ENCODE data around the gene HOXB3. TPM values are rescaled to one million over a fixed set of nuclear protein-coding genes. Genes with fewer than 3 reads are reported as not detected.

Gene HOXB3
- polyA plus RNA-seq, 3 donors: 135 to 254 (median 222) TPM

DNA sequence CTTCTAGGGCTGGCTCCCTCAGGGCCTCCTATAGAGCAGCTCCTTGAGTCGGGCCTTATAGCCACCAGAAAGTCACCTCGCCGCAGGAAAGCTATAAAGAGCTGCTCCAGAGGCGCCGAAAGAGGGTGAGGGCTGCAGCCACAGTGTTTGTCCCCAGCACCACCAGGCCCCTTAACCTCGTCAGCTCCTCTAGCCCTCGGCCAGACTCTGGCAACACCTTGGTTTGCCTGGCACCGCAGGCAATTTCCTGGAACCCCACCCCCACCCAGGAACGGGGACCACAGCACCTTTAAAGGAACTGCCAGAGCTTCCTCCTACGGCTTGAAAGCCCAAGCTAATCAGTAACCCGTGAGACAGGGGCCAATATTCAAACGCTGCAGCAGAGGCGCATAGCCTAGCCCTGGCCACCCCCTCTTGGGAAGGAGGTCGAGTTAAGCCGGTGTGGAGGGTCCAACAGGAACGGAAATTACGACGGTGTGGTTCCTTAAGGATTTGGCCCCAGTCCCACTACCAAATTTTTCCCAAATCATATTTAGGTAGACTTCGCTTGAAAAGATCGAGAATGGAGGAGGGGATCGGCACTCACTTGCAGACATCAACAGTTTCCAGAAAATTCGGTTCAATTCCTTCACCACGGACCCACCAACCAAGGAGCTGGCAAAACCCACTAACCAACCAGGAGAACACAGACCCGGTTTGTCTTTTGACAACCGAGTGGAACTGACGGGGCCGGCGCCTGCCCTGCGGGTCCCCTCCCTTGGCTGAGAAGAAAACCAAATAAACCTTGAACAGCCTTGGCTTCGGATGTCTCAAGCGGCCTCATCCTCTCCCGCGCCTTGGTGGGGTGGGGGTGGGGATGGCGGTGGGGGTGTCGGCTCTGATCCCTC, 11.7 kb upstream of the HOXB3 start:
- no peak for DNase-seq

DNA sequence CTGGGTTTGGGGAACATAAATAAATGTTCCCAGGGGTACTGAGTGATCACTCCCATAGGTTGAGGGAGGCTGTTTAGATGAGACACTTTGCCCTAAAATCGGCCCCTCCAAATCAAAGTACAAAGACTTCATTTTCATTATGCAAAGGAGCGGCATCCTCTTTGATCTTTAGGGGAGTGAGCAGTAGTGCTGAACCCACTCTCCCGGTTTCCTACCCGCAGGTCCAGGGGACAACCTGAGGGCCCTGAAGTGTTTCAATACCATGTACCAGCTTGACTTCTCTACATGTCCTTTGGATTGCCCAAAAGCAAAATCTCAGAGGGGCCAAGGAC, 11.1 kb upstream of the HOXB3 start:
- DNase-seq: no peak

DNA sequence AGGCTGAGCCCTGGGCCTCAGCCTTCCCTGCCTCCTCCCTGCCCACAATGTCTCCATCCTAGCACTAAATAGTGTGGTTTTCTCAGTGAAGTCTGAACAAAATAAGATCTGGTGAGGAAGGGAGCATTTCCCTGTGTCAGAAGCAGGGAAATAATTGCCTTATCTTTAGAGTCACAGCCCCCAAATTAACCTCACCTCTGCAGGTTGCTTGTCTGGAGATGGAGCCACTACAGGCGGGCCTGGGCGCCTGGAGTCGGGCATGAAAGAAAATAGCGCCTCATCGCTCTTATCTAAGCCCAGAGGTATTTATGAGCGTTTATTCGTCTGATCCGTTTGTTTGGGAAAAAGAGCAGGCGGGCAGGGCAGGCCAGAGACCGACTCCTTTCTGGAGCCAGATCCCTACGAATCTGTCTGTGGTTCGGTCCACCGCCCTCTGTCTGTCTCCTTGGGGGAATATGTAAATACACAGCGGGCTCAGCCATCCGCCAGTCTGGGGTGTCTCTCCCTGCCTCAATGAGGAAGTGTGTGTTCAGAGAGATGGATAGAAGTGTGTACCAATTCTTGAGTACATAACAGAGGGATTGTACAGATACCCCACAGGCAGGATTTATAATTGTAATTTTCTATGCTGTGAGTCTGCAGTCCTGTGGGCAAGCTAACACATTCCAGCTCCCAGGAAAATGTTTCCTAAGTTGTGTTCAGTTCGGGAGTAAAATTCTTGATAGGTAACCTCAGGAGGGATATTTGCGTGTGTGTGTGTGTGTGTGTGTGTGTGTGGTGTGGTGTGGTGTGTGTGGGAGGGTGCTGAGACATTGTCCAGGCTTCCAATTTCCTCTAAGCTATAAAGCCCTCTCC, 10.4 kb upstream of the HOXB3 start:
- no peak for DNase-seq

DNA sequence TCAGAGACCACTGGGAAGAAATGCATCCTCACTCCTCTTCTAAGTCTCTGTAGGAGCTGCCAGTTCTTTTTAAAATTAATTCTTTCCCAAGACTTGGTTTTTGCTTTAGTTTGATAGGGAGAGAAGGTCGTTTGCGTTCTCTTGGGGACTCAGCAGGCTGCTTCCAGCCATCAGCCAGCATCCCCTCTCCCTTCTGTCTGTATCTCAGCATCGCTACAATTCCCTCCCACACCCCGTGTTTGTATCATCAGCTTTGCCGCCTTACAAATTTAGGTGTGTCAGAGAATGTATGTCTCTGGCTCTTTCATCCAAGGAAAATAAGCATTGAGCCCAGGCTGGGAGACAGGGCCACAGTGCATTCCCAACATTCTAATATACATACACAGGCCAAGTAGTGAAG, 9.3 kb upstream of the HOXB3 start:
- DNase-seq: no peak

DNA sequence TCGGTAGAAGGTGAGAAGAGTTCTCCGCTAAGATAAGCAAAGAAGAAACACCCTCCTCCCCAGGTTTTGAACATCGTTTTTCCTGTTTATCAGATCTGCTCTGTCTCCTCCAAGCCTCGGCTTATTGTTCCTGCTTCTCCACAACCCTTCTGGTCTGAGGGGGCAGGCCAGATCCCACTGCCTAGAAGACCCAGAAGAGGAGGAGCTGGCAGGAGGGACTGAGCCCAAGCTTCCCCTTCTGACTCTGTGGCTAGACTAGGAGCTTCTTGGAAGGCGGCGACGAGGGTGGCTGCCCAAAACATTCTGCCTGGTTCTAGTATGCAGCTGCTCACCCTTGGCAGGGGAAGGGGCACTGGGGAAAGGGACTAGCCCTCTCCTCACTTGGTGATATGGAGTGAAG, 8.7 kb upstream of the HOXB3 start:
- DNase-seq: no peak

DNA sequence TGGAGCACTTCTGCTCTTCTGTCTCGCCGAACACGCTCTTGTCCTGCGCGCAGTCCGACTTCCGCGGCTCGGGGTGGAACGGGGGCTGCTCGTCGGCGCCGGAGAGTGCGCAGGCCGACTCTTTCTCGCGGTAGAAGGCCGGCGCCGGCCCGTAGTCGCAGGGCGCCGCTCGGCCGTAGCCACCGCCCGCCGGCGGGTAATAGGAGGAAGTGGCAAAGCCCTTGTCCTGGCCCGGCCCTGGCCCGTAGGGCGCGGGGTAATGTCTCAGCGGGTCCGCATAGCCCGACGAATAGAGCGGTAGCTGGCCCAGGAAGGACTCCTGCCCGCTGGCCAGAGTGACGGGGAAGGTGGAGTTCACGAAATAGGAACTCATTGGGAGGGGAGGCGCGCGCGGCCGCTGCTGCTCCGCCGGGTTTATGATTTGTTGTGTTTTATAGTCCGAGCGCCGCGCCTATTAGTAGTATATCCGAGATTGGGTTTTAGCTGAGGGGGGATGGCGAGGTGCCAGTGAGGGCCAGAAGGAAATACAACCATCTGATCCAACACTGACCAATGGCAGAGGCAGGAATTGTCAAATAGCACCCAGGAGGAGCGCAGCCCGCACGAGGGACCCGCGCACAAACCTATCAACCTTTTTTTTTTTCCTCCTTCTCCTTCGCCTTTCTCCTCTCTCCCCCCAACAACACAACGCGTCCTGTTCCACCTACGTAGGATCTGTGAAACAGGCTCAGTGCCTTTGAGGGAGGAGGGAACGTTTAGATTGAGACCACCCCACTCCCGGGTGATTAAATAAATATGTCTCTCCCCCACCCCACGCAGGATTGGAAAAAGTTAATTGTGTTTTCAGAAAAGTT, 8.0 kb upstream of the HOXB3 start:
- no peak for DNase-seq

DNA sequence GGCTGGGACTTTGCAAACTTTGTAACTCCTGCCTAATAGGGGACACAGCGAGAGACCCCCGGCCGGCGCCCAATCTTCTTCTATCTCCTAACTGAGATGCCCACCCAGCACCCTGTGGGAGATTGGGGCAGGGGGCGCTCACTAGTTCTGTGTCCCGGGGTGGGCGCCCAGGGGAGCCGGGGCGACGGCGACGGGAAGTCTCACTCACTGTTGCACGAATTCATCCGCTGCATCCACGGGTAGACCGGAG, 7.4 kb upstream of the HOXB3 start:
- no peak for DNase-seq

DNA sequence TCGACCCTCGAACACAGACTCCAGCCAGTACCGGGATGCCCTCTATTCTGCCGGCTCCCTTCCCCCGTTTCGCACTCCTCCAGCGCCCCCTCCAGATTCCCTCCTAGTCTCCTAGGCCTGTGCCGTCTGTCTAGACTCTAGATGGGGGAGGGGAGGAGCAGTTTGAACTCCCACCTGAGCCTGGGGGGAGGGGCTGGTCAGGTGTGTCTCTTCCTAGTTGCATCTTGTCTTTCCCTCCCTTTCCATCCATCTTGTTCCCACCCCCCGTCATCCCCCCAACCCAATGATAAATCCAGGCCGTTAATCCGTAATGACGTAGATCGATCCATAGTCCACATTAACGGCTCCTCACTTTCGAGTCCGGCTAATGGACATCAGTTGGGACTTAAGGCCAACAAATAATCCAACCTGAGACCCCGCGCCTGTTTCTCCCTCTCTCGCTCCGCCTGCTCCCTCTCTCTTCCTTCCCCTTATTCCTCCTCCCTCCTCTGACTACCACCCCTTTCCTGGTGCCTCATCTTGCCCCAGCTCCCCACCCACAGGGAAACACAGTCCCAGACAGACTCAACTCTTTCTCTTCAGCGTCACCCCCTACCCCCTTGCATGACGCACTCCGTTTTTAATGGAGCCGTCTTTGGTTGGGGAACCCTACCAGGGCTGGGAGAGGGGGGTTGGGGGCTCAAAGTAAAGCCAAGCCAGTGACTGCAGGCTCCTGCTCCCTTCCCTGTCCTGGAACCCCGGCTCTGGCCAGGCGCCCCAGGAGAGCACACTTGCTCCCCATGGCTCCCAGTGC, 6.9 kb upstream of the HOXB3 start:
- DNase-seq: no peak

DNA sequence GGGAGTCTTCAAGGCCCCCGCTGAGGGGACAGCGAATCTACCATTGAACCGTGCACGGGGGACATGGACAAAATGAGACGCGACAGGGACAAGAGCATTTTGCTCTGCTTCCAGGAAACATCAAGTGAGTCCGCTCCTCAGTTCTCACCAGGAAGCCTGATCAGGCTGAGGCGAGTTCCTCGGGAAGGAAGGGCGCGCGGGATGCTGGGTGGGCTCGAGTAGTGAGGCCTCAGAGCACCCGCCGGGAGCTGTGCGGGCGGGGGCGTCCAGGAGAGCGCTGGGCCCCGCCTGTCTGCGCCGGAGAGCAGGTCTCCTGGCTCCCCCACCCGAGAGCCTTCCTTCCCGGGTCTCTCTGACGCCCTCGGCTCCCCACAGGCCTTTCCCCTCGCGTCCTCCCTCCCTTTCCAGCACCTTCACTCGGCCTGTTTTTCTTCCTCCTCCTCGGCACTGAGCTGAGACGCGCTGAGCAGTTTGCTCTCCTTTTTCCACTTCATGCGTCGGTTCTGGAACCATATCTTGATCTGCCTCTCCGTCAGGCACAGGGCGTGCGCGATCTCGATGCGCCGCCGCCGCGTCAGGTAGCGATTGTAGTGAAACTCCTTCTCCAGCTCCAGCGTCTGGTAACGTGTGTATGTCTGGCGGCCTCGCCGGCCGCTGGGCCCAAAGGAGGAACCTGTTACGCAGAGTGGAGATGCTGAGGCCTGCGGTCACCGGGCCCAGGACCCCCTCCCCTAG, 6.1 kb upstream of the HOXB3 start:
- no peak for DNase-seq

DNA sequence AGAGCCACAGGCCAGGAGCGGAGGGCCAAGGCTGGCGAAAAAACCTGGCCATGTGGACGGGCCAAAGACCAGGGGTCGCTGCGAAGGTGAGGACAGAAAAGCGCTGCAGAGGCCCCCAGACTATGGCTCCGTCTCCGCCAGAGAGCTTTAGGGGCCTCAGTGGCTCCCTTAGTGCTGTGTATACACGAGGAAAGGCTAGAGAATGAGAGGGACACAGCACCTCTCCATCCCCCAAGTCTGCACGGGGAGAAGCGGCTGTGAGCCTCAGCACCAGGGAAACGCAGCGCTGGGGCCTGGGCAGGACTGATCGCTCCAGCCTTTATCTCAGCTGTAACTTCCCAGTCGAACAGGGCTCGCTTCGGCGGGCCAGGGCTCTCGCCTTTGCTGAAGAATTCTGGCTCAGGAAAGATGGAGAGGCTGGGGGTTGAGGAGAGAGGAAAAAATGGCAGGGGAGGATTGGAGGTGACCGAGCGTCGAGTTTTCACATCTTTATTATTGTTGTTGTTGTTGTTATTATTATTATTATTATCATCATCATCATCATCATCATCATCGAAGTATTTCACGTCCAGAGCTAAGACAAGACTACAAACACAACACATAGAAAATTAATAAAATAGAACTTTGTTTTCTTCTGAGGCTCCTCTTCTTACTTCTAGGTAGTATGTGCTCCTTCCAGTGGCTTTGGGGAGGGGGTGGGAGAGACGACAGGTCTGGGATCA, 5.4 kb upstream of the HOXB3 start:
- DNase-seq: no peak

DNA sequence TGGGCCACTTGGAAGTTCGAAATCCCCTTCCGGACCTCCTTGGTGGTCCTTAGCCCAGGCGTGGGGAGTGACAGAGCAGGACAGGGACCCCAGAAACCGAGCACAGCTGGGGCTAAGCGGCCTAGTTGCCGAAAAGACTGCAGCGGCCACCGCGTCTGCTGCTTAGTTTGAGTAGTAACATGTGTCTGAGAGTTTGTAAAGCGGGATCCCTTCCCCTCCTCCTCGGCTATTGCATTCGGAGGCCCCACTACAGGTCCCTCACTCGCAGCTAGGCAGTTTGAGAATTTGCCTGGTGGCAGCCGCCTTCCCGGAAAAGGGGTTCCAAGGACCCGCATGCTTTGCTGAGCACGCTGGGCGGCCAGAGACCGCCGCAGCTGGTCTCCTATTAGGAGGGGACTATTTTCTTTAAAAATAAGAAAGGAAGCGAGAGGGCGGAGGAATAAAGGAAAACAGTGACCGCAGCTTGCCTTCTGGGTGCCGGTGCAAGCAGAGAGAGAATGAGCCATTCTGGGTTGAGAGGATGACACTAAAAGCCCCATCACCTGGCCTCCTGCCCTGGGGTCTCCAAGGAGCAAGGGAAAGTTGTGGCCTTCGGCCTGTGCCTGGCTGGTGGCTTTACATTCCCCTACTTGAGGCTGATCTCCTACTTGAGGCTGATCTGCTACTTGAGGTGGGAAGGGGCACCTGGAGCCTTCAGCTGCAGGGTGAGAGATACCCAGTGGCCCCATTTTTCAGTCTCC, 4.7 kb upstream of the HOXB3 start:
- DNase-seq: no peak

DNA sequence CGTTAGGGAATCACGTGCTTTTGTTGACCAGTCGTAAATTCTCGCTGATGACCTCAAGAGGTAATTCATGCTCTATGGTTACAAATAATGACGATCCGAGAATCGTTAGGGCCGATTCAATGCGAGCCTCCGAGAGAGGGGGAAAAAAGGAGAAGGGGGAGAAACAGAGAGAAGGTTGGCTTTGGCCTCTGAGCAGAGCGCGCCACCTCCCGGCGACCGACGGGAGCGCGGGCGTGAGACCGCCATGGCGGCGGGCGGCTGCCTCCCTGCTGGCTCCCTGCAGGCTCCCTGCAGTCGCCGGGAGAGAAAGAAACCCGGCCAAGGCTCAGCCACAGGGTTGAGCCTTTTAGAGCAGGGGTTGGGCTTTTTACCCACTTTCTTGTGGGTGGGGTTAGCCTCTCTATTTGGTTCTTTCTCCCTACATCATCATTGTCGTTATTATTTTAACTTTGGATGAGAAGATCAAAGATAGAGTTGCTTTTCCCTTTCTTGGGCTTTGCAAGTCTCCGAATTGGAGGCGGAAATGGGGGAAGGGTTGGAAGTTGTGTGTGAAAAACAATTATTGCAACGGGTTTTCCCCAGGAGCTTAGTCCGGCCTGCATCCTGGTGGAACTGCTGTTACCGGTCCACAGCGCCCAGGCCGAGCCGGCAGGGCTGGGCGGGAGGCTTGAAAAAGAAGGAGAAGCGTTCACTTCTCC, 3.9 kb upstream of the HOXB3 start:
- DNase-seq: peak; percentile 93

DNA sequence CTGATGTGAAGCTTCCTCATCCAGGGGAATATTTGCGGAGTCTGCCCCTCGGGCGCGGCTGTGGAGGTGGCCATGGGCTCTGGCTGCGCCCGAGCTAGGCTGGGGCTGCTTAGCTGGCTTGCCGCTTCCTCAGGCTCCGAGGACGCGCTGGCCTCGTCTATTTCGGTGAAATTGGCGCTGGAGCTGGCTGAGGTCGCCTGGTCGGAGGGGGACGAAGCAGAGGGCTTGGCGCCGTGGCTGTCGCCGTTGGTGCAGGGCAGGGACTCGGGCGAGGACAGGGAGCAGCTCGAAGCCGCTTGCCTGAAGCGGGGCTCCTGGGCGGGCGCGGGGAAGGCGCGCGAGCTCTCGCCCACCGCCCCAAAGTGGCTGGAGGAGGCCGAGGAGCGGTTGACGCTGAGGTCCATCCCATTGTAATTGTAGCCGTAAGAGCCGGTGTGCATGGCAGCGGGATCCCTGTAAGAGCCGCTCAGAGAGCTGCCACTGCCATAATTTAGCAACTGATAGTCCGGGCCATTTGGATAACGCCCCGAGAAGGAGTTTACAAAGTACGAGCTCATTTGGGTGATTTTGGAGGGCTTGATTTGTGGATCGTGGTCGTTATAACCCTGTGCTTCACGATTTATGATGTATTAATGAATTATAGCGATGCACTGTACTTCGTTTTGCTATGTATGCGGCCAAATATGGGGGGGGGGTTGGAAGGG, 3.2 kb upstream of the HOXB3 start, which contains the start of gene HOXB5:
Gene HOXB5 (minus strand): TSS at position 654 of the 704 bp plus-strand sequence. CDS start 97 bp downstream, at position 557.
- no peak for DNase-seq

DNA sequence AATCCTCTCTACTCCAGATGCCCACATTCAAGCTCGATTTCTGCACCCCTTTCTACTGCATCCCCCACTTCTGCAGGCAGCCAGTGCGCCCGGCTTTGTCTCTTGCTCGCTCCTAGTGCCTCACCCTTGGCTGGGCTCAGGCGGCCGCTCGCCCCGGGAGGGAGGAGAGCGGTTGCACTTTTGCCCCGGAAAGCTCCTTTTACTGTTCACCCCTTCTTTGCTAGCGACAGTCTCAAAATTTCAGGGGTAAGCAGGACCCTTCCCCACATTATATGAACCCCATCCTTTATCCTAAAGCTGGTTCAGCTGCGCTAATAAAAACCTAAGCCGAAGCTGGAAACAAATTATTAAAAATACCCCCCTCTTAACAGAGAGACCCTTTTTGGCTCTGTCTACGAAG, 2.5 kb upstream of the HOXB3 start:
- DNase-seq: no peak

DNA sequence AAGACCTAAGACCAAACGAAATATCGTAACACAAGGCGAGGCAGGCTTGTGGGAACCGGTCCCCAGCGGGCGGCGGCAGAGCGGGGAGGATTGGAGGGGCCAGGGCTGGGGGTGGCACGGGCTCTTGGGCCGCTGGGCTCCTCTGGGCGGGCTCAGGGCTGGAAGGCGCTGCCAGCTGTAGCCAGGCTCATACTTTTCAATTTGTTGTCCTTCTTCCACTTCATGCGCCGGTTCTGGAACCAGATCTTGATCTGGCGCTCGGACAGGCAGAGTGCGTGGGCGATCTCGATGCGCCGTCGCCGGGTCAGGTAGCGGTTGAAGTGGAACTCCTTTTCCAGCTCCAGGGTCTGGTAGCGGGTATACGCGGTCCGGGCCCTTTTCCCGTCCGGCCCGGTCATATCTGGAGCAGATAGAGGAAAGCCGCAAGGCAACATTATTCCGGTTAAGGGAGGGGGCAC, 2.0 kb upstream of the HOXB3 start:
- DNase-seq: no peak

DNA sequence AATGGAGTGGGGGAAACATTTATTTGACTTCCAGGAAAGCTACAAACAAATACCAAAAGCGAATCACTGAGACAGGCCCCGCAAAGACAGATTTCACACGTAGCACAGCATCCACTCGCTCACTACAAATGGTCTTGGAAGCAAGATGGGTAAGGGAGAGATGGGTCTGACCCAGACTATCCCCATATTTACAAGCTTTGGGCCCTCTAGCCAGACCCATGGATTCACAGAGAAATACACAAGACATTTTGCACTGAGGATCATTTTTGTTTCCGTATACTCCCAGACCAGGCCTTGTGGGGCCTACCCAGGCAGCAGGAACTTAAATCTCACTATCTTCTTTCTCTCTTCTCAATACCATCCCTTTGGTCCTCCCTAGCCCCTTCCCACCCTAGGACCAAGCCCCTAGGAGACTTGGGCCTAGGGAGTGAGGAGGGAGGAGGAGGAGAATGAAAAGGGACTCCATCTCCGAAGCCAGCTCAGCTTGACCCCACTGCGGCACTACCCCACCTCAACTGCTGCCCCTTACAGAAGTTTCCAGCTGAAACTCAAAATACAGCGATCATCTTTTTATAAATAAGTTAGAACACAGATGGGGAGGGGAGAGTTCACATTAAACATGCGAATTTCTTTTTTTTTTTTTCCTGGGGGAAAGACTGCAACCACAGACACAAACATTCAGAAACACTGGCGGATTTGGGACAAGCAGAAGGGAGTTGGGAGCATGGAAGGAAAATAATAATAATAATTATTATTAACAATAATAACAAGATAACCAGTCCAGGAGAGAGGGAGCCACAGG, 1.4 kb upstream of the HOXB3 start:
- no peak for DNase-seq

DNA sequence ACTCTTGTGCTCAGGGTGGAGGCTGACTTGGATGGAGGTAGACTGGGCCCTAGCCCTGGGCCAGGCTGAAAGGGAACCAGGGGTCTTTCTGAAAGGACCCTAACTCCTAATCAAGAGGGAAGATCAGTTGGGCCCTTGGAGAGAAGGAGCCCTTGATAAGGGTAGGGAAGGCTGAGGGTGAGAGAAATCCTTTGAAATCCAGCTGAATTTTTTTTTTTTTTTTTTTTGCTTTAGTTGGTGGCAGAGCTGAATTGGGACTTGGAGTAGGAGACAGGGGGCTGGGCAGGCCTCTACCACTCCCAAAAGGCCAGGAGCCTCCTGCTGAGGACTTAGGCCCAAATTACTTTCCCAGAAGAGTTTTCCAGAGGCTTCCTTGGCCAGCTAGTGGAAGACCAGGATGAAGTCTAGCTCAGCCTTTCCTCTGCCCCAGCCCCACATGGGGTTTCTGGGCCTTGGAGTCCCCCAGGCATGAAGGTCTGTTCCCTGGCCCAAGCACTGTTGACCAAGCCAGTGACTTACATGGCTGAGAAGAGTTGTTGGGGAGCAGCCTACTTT, 643 bp upstream of the HOXB3 start:
- no peak for DNase-seq
